HEK293 (cell line): ENCODE measurements around the gene AP1B1.

Experiments
- CTCF ChIP-seq: fragments of 450-650 bp; formaldehyde crosslinking; IDR thresholded peaks from 2 replicates; pipeline ENCODE4 v1.5.1; 2016; ENCODE audit warnings: missing biosample characterization, missing genetic modification characterization
- GLIS1 ChIP-seq: fragments of 450-650 bp; formaldehyde crosslinking; IDR thresholded peaks from 2 replicates; pipeline ENCODE4 v1.5.1; 2016; ENCODE audit warnings: missing biosample characterization, missing genetic modification characterization
- KLF9 ChIP-seq: fragments of 450-650 bp; formaldehyde crosslinking; IDR thresholded peaks from 2 replicates; pipeline ENCODE4 v1.5.1; 2016; ENCODE audit warnings: missing biosample characterization, missing genetic modification characterization, low read depth
- PRDM1 ChIP-seq: fragments of 450-650 bp; formaldehyde crosslinking; IDR thresholded peaks from 2 replicates; pipeline ENCODE4; 2016; ENCODE audit warnings: missing biosample characterization, missing genetic modification characterization
- REST ChIP-seq: fragments of 450-650 bp; formaldehyde crosslinking; IDR thresholded peaks from 2 replicates; pipeline ENCODE4 v1.5.1; 2016; ENCODE audit warnings: missing biosample characterization, missing genetic modification characterization
- ZBTB6 ChIP-seq: fragments of 450-650 bp; formaldehyde crosslinking; IDR thresholded peaks from 2 replicates; pipeline ENCODE4 v1.5.1; 2017; ENCODE audit warnings: missing biosample characterization, missing genetic modification characterization
- ZNF274 ChIP-seq, 2 experiments: fragments of 200-500 bp in 1 of 2; fragments of 450-650 bp in 1 of 2; sonication (Bioruptor generic) in 1 of 2; formaldehyde crosslinking in 1 of 2; IDR thresholded peaks; 2 replicates each; pipeline versions ENCODE4 v1.5.1 to v1.6.1; 2014 to 2016; ENCODE audit warnings: borderline replicate concordance in 1 of 2, inconsistent platforms in 1 of 2, low read length in 1 of 2, missing biosample characterization in 1 of 2, missing genetic modification characterization in 1 of 2
- ZNF37A ChIP-seq: fragments of 450-650 bp; IDR thresholded peaks from 2 replicates; pipeline ENCODE4 v1.5.1; 2018; ENCODE audit warnings: missing biosample characterization, missing genetic modification characterization
- ZNF48 ChIP-seq: fragments of 450-650 bp; formaldehyde crosslinking; IDR thresholded peaks from 2 replicates; pipeline ENCODE4 v1.5.1; 2016; ENCODE audit warnings: missing biosample characterization, missing genetic modification characterization
- ZNF514 ChIP-seq: fragments of 450-650 bp; formaldehyde crosslinking; IDR thresholded peaks from 2 replicates; pipeline ENCODE4 v1.5.1; 2016; ENCODE audit warnings: missing biosample characterization, missing genetic modification characterization
- ZNF639 ChIP-seq: fragments of 450-650 bp; formaldehyde crosslinking; IDR thresholded peaks from 2 replicates; pipeline ENCODE4 v1.5.1; 2016; ENCODE audit warnings: missing biosample characterization, missing genetic modification characterization

- TF ChIP-seq REST (tag by site-specific recombination) (no peak), GLIS1 (no peak), ZNF48 (no peak), ZNF37A (tag by site-specific recombination) (no peak), PRDM1 (tag by site-specific recombination) (no peak), ZBTB6 (tag by site-specific recombination) (no peak), CTCF (tag by site-specific recombination) (no peak), KLF9 (no peak), ZNF639 (tag by site-specific recombination) (no peak), ZNF274 (IDR thresholded peaks at IDR 0.05; ENCODE audit: low read length) (no peak), ZNF274 (tag by site-specific recombination; IDR thresholded peaks at IDR 0.05; ENCODE audit: borderline replicate concordance) (no peak), ZNF514 (tag by site-specific recombination) (no peak)
These were observed 85.5 kb downstream of the AP1B1 start for GRCh38 chr22:29302681-29303465.
